SK-MEL-5 (cell line): ENCODE measurements around the gene HYPK. TPM values are rescaled to one million over a fixed set of nuclear protein-coding genes. Genes with fewer than 3 reads are reported as not detected.
"Not testable (repeated sequence)": the region's sequence is repeated elsewhere in the genome, so short reads cannot be mapped to it uniquely, and the experiment has no call there.

Source experiments
- DNase-seq: peaks from one replicate; pipeline ENCODE4 v3.0.0-alpha.2; 2016; ENCODE audit warnings: low read depth, low spot score
- in situ Hi-C: cut with HindIII; loops from 2 replicates; pipeline ENCODE4 v1.10.0; 2016; ENCODE audit warnings: low sequenced_read_pairs, high pct_unique_total_duplicates, low pct_unique_long_range_greater_than_20kb
- small RNA-seq, 2 experiments: library from RNA; depleted of rRNA; stranded (forward); fragments of <200 nt; gene quantifications; one replicate each; pipeline ENCODE3, GENCODE V24; 2014
- total RNA-seq: library from RNA; depleted of rRNA; stranded (reverse); fragments of >200 nt; shearing (Covaris generic); gene quantifications from 2 replicates; pipeline ENCODE4 v1.2.3, GENCODE V29; 2014; rRNA removed

The HYPK gene
- total RNA-seq, 1 experiment from 2014 or later = 4.8 TPM

DNA sequence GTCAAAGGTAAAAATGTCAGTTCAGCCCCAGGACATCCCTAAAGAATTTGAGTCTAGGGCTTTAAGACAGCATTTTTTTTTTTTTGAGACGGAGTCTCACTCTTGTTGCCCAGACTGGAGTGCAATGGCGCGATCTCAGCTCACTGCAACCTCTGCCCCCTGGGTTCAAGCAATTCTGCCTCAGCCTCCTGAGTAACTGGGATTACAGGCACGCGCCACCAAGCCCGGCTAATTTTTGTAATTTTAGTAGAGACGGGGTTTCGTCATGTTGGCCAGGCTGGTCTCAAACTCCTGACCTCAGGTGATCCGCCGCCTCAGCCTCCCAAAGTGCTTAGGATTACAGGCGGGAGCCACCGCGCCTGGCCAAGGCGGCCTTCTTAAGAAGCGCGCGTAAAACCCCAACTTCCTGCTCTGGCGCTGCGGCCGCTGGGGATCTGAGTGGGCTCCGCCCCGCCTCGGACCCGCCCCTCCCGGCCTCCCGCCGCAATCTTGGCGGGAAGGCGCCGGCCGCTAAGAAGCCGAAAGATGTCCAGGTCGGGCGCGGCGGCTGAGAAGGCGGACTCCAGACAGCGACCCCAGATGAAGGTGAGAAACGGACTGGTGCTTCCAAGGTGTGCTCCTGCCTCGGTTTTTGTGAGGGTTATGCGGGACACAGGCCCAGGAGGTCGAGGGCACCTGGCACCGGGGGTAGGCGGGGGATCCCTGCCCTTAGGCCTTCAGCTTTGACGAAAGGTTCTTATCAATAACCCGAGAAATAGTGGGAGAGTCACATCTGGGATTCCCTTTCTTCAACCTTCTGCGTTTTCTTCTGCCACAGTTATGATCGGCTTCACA is 26.3 kb downstream of the HYPK start, which contains the start of gene WDR76:
TSS of gene WDR76 (plus strand) at position 495 of the 834 bp plus-strand sequence. CDS start at position 526, 31 bp downstream.
- in situ Hi-C loops = no loop called here
- DNase-seq = peak; percentile 78

DNA sequence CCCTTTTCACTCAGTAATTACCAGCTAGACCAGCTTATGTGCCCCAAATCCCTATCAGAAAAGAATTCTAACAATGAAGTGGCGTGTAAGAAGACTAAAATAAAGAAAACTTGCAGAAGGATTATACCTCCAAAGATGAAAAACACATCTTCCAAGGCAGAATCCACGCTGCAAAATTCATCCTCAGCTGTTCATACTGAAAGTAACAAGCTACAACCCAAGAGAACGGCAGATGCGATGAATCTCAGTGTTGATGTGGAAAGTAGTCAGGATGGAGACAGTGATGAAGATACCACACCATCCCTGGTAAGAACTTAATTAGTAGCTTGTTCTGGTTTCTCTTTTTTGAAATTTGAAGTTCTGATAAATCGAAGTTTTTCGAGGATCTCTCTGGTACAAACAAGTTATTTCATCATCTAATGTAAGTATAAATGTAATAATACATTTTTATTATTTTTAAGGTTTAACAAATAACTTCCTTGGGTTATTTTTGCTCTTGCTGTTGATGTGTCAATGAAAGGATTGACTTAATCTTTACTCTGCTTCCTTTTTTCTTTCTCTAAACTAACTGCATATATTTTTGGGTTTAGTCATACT is 27.8 kb downstream of the HYPK start:
- DNase-seq = no peak
- in situ Hi-C loops = no loop called here

DNA sequence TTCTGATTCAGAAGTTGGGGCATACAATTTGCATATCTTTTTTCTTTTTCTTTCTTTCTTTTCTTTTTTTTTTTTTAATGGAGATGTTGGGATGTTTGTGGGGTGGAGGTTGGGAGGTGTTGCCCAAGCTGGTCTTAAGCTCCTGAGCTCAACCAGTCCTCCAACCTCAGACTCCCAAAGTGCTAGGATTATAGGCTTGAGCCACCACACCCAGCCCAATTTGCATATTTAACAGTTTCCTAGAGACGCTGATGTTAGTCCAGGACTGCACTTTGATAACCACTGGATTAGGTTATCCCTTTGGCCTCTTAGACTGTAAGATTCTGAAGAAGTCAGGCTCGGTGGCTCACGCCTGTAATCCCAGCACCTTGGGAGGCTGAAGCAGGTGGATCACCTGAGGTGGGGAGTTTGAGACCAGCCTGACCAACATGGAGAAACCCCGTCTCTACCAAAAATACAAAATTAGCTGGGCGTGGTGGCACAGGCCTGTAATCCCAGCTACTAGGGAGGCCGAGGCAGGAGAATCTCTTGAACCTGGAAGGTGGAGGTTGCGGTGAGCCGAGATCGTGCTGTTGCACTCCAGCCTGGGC is 29.6 kb downstream of the HYPK start:
- DNase-seq, in situ Hi-C loops: not testable (repeated sequence)

DNA sequence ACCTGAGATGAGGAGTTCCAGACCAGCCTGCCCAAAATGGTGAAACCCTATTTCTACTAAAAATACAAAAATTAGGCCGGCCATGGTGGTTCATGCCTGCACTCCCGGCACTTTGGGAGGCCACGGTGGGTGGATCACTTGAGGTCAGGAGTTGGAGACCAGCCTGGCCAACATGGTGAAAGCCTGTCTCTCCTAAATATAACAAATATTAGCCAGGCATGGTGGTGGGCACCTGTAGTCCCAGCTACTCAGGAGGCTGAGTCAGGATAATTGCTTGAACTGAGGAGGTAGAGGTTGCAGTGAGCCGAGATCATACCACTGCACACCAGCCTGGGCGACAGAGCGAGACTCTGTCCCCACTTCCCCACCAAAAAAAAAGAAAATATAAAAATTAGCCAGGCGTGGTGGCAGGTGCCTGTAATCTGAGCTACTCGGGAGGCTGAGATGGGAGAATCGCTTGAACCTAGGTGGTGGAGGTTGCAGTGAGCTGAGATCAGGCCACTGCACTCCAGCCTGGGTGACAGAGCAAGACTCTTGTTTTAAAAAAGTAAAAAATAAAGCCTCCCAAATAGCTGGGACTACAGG is 30.4 kb downstream of the HYPK start:
- DNase-seq, in situ Hi-C loops: not testable (repeated sequence)

DNA sequence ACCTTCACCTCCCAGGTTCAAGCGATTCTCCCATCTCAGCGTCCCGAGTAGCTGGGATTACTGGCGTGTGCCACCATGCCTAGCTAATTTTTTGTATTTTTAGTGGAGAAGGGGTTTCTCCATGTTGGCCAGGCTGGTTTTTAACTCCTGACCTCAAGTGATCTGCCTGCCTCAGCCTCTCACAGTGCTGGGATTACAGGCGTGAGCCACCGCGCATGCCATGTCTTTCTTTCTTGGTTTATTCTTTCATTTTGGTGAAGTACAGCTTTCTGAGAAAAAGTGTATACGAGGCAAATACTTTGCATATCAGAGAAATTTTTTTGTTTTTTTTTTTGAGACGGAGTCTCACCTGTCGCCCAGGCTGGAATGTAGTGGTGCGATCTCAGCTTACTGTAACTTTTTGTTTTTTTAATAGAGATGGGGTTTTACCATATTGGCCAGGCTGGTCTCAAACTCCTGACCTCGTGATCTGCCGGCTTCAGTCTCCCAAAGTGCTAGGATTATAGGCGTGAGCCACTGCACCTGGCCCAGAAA is 31.2 kb downstream of the HYPK start:
- DNase-seq, in situ Hi-C loops: not testable (repeated sequence)

DNA sequence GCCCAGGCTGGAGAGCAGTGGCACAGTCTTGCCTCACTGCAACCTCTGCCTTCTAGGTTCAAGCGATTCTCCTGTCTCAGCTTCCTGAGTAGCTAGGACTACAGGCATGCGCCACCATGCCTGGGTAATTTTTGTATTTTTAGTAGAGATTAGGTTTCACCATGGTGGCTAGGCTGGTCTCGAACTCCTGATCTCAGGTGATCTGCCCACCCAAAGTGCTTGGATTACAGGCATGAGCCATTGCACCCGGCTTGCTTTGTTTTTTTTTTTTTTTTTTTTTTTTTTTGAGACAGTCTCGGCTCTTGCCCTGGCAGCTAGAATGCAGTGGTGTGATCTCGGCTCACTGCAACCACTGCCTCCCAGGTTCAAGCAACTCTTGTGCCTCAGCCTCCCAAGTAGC is 32.1 kb downstream of the HYPK start:
- DNase-seq, in situ Hi-C loops: not testable (repeated sequence)

DNA sequence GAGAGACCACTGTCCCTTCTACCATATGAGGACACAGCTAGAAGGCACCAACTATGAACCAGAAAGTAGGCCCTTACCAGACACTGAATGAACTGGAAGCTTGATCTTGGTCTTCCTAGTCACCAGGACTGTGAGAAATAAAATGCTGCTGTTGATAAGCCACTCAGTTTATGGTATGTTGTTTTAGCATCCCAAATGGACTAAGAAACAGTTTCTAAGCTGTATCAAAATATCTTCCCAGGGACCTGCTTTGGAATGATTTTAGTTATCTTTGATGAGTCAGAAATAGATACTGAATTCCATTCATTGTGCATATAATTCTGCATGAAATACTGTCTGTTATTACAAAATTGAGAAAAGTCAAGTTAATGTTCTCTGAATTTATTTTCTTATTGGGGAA is 45.0 kb downstream of the HYPK start:
- no peak for DNase-seq
- in situ Hi-C loops = no loop called here

DNA sequence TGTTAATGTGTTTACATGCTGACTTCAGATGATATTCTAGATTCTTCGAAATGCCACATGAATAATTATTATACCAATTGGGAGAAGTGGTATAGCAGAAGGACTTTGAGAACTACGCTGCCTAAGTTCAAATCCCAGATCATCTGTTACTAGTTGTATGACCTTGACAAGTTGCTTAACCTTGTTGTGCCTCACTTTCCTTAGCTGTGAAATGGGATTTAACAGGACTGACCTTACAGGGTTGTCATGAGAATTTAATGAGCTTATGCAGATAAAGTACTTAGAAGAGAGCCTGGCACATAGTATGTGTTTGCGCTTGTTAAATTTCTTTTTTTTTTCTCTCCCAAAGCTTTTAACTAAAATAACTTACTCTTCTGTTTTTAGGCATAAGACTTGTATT is 50.9 kb downstream of the HYPK start:
- DNase-seq = no peak
- in situ Hi-C loops = no loop called here

DNA sequence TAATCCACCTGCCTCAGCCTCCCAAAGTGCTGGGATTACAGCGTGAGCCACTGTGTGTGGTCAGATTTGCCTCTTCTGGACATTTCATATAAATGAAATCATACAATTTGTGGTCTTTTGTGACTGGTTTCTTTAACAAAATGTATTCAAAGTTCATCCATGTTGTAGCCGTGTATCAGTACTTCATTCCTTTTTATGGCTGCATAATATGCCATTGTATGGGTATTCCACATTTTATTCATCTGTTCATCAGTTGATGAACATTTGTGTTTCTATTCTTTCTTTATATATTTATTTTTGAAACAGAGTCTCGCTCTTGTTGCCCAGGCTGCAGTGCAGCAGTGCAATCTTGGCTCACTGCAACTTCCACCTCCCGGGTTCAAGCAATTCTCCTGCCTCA is 52.2 kb downstream of the HYPK start:
- DNase-seq = no peak
- in situ Hi-C loops = no loop called here

Small RNAs within 50 kb of the gene (small RNA-seq; reads per million reads assigned to genes)
- gene MIR1282 = 0 reads per million in 2 experiments

Other genes with a start within 250 kb of the HYPK start
- gene PPIP5K1, start 210.4 kb upstream of the HYPK start, total RNA-seq = 13.7 and 14.8 TPM in 2 replicates
- gene CKMT1B, start 206.6 kb upstream of the HYPK start, total RNA-seq = 55.2 and 55.6 TPM in 2 replicates
- 0.08 and 0.27 TPM in 2 replicates for gene STRC, start 181.8 kb upstream of the HYPK start, total RNA-seq
- gene CATSPER2, start 151.8 kb upstream of the HYPK start, total RNA-seq = 0.50 and 0.53 TPM in 2 replicates
- 18.5 and 25.8 TPM in 2 replicates for gene CKMT1A, start 106.7 kb upstream of the HYPK start, total RNA-seq
- 431 and 498 TPM in 2 replicates for gene PDIA3, start 54.2 kb upstream of the HYPK start, total RNA-seq
- 0.61 and 0.69 TPM in 2 replicates for gene ELL3, start 23.6 kb upstream of the HYPK start, total RNA-seq
- gene SERF2, start 8.3 kb upstream of the HYPK start, total RNA-seq = 630 and 662 TPM in 2 replicates
- gene SERINC4, start 379 bp upstream of the HYPK start, total RNA-seq = not detected in 2 replicates
- gene MFAP1, start 24.1 kb downstream of the HYPK start, total RNA-seq = 27.6 and 28.8 TPM in 2 replicates
- 18.0 and 18.7 TPM in 2 replicates for gene WDR76, start 26.4 kb downstream of the HYPK start, total RNA-seq